HepG2 (cell line): ENCODE data around the gene CENPL.

Source experiments
- EP300 ChIP-seq, 3 experiments: sonication (generic) in 1 of 3; formaldehyde crosslinking in 1 of 3; IDR thresholded peaks; 2 replicates each; pipeline versions ENCODE4 v1.5.1 to v1.6.1; 2011 to 2020; ENCODE audit warnings: low read depth in 2 of 3, low read length in 2 of 3, borderline replicate concordance in 1 of 3, improper control_type of control experiment in 1 of 3, mild to moderate bottlenecking in 1 of 3, missing genetic modification reagents in 1 of 3, moderate library complexity in 1 of 3
- ETV5 ChIP-seq: IDR thresholded peaks from 2 replicates; pipeline ENCODE4 v1.6.1; 2018; ENCODE audit warnings: missing biosample characterization, missing genetic modification reagents, inconsistent platforms, borderline replicate concordance
- POLR2A ChIP-seq, 2 experiments: IDR thresholded peaks; 2 replicates each; pipeline ENCODE4 v1.6.1; 2011; ENCODE audit warnings: low read depth in 2 of 2, low read length in 2 of 2, mild to moderate bottlenecking in 1 of 2, moderate library complexity in 1 of 2; ENCODE audit not compliant: insufficient read depth in 1 of 2
- TAF1 ChIP-seq: sonication (generic); formaldehyde crosslinking; IDR thresholded peaks from 2 replicates; pipeline ENCODE4 v1.4.0; 2020; ENCODE audit warnings: missing genetic modification reagents
- TBP ChIP-seq: sonication (generic); formaldehyde crosslinking; IDR thresholded peaks from 2 replicates; pipeline ENCODE4 v1.5.0; 2020; ENCODE audit warnings: missing genetic modification reagents
- ZC3H13 ChIP-seq: sonication (generic); formaldehyde crosslinking; IDR thresholded peaks from 2 replicates; pipeline ENCODE4 v1.8.1; 2023; ENCODE audit warnings: mild to moderate bottlenecking, missing genetic modification reagents, moderate library complexity
- ZNF263 ChIP-seq: sonication (generic); formaldehyde crosslinking; IDR thresholded peaks from 2 replicates; pipeline ENCODE4 v1.4.0; 2020; ENCODE audit warnings: missing genetic modification reagents
- ZNF747 ChIP-seq: sonication (generic); formaldehyde crosslinking; IDR thresholded peaks from 2 replicates; pipeline ENCODE4 v1.8.1; 2023; ENCODE audit warnings: missing genetic modification reagents, mild to moderate bottlenecking, borderline replicate concordance
- TF ChIP-seq, protein P1 (sequence below): sonication (generic); formaldehyde crosslinking; IDR thresholded peaks from 2 replicates; pipeline ENCODE4 v1.5.0; 2020; ENCODE audit warnings: missing genetic modification reagents
- TF ChIP-seq, protein P2 (sequence below): sonication (generic); formaldehyde crosslinking; IDR thresholded peaks from 2 replicates; pipeline ENCODE4 v1.8.1; 2023; ENCODE audit warnings: mild to moderate bottlenecking, inconsistent platforms, moderate library complexity, missing genetic modification reagents, borderline replicate concordance

DNA sequence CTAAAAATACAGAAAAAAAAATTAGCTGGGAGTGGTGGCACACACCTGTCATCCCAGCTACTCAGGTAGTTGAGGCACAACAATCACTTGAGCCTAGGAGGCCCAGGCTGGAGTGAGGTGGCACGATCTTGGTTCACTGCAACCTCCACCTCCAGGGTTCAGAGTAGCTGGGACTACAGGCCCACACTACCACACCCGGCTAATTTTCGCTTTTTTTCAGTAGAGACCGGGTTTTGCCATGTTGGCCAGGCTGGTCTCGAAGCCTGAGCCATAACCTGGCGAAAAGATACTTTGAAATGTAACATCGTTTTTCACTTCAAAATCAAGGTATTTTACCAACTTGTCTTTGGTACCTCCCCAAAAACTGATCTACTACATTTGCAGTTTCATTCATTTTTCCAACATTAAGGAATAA is 37.1 kb upstream of the CENPL start:
- TF ChIP-seq ZNF747 (no peak), POLR2A (IDR thresholded peaks at IDR 0.05; ENCODE audit: insufficient read depth in 1 of 2, low read depth in 2 of 2, low read length in 2 of 2) (no peak; a peak in 1 of 4 replicates), ZC3H13 (CRISPR knock-in tag) (no peak), ETV5 (CRISPR knock-in tag) (no peak), TBP (CRISPR knock-in tag) (no peak), EP300 (IDR thresholded peaks at IDR 0.05; ENCODE audit: low read depth in 2 of 2, low read length in 2 of 2) (no peak), EP300 (CRISPR knock-in tag; IDR thresholded peaks at IDR 0.05; ENCODE audit: borderline replicate concordance) (no peak), ZNF263 (no peak), TAF1 (CRISPR knock-in tag) (no peak)
- TF ChIP-seq, protein P1, sequence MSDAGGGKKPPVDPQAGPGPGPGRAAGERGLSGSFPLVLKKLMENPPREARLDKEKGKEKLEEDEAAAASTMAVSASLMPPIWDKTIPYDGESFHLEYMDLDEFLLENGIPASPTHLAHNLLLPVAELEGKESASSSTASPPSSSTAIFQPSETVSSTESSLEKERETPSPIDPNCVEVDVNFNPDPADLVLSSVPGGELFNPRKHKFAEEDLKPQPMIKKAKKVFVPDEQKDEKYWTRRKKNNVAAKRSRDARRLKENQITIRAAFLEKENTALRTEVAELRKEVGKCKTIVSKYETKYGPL (CRISPR knock-in tag), result no peak
- TF ChIP-seq, protein P2, sequence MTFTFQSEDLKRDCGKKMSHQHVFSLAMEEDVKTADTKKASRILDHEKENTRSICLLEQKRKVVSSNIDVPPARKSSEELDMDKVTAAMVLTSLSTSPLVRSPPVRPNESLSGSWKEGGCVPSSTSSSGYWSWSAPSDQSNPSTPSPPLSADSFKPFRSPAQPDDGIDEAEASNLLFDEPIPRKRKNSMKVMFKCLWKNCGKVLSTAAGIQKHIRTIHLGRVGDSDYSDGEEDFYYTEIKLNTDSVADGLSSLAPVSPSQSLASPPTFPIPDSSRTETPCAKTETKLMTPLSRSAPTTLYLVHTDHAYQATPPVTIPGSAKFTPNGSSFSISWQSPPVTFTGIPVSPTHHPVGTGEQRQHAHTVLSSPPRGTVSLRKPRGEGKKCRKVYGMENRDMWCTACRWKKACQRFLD (CRISPR knock-in tag), result no peak
